ENCODE data around the gene NLGN4X.

Gene NLGN4X

DNA sequence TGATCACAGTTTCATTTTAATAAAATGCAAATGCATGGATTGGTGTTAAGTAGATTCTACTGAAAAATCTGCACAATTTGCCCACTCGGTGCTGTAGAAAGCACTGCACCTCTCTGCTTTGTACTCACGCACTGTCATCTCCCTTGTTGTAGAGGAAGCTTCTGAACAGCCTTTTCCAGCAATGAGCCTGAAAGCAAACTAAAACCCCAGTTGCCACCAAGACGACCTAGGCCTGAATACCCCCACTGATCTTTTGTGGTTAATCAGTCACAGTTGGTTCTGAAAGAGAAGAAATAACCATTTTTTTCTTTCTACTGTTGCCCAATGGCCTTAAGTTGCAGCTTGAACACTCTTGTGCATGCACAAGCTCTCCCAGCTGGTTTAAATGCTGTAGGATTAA is 229.8 kb downstream of the NLGN4X start:
- no peak overlapping the region for H3K4me3 ChIP-seq (ENCODE audit: low read depth, low read length)
- DNase-seq (ENCODE audit: low read depth, low spot score), result no peak
- ChIA-PET POLR2A (no interaction called here), CTCF (no interaction called here)
- TF ChIP-seq, protein P1, sequence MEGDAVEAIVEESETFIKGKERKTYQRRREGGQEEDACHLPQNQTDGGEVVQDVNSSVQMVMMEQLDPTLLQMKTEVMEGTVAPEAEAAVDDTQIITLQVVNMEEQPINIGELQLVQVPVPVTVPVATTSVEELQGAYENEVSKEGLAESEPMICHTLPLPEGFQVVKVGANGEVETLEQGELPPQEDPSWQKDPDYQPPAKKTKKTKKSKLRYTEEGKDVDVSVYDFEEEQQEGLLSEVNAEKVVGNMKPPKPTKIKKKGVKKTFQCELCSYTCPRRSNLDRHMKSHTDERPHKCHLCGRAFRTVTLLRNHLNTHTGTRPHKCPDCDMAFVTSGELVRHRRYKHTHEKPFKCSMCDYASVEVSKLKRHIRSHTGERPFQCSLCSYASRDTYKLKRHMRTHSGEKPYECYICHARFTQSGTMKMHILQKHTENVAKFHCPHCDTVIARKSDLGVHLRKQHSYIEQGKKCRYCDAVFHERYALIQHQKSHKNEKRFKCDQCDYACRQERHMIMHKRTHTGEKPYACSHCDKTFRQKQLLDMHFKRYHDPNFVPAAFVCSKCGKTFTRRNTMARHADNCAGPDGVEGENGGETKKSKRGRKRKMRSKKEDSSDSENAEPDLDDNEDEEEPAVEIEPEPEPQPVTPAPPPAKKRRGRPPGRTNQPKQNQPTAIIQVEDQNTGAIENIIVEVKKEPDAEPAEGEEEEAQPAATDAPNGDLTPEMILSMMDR (IDR thresholded peaks at IDR 0.05; ENCODE audit: insufficient read depth, low read length, missing control alignments), result no peak

DNA sequence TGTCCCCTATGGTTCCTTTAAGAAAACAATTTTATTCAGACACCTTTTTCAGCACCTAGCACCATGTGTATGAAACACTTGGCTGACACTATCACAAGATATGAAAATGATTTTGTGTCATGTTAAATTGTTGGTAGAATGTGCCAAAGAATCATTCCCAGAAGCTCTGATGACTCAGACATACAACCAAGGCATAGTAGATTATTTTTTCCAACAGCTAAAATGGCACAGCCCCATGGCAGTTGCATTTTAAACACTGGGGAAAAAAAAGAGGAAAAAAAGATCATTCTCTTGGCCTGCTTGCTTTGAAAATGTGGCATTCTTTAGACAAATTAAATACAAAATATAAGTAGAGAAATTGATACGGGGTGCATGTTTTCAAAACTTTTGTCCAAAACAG is 230.2 kb downstream of the NLGN4X start:
- H3K4me3 ChIP-seq (ENCODE audit: low read depth, low read length), result no peak overlapping the region
- TF ChIP-seq, protein P1 (IDR thresholded peaks at IDR 0.05; ENCODE audit: insufficient read depth, low read length, missing control alignments), result no peak
- ChIA-PET CTCF (no interaction called here), POLR2A (no interaction called here)
- DNase-seq (ENCODE audit: low read depth, low spot score), result no peak

DNA sequence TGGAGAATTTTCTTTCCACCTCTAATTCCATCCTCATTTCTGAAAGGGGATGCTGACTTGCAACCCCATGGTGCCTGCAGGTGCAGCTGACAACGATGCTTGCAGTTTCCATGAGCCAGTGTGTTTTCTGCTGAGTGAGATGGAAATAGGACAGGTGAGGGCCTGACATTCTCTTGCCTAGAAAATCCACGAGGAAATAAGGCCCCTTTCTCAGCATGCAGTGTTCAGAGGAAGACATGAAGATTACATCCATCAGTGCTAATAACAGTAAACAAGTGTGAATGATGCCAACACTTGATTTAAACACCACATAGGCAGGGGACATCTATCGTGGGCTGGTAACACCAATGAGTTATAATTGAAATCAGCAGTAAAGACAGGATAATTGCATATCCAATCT is 237.3 kb downstream of the NLGN4X start:
- CTCF ChIA-PET, result no interaction called here
- POLR2A ChIA-PET, result no interaction called here
- no peak overlapping the region for H3K4me3 ChIP-seq (ENCODE audit: low read depth, low read length)
- TF ChIP-seq, protein P1 (IDR thresholded peaks at IDR 0.05; ENCODE audit: insufficient read depth, low read length, missing control alignments), result no peak
- DNase-seq (ENCODE audit: low read depth, low spot score), result no peak

DNA sequence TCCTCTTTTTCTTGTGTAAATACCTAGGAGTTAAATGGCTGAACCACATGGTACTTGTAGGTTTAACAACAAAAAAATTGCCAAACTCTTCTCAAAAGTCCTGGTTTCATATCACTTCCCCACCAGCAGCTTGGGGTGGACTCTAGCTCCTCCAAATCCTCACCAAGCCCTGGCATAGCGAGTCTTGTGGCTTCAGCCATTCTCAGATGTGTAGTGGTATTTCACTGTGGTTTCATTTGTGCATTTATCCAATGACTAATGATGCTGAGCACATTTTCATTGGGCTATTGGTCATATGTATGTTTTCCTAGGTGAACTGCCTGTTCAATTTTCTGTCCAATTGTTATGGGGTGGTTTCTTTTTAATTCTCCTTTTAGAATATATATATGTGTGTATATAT is 249.3 kb downstream of the NLGN4X start:
- TF ChIP-seq, protein P1 (IDR thresholded peaks at IDR 0.05; ENCODE audit: insufficient read depth, low read length, missing control alignments), result no peak
- H3K4me3 ChIP-seq (ENCODE audit: low read depth, low read length), result no peak overlapping the region
- POLR2A ChIA-PET, result no interaction called here
- DNase-seq (ENCODE audit: low read depth, low spot score), result no peak
- CTCF ChIA-PET, result no interaction called here

DNA sequence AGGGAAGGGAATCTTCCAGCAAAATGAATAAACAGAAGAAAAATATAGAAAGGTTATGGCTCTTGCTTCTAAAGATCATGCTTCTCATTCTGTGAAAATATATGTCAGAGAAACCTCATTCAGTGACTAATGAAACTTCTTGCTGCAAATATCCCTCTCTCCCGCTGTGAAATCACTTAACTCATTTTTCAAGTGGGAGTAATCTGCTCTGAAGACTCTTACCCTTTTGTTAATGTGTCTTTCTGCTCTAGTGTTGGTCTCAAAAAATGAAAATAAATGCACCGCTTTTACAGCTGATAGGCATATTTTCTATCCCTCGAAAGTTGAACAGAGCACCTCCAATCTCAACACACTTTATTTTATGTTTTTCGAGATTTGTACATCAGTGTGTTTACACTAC is 252.3 kb downstream of the NLGN4X start:
- TF ChIP-seq, protein P1 (IDR thresholded peaks at IDR 0.05; ENCODE audit: insufficient read depth, low read length, missing control alignments), result no peak
- ChIA-PET POLR2A (no interaction called here), CTCF (no interaction called here)
- DNase-seq (ENCODE audit: low read depth, low spot score), result no peak
- no peak overlapping the region for H3K4me3 ChIP-seq (ENCODE audit: low read depth, low read length)

DNA sequence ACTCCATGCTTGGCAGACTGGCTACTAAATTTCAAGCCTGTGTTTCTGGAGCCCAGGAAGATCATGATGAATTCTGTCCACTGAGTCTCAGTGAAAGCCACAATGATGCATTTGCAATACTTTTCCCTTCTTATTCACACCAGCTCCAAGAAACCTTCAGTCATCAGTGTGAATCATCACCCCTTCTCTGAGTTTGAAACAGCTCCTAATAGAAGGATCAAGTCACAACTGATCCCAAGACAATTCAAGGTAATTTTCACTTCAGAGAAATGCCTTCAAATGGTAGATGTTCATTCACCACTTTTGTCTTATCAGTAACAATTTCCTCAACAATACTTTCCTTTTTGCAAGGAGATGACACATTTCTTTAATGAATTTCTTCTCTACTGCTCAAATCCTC is 257.4 kb downstream of the NLGN4X start:
- TF ChIP-seq, protein P1 (IDR thresholded peaks at IDR 0.05; ENCODE audit: insufficient read depth, low read length, missing control alignments), result no peak
- ChIA-PET POLR2A (no interaction called here), CTCF (no interaction called here)
- no peak for DNase-seq (ENCODE audit: low read depth, low spot score)
- no peak overlapping the region for H3K4me3 ChIP-seq (ENCODE audit: low read depth, low read length)

Measured in AG04449 (cell line).